GM12865 (cell line): ENCODE results near the gene MBTPS1.

Experiments used
- DNase-seq: peaks from one replicate; pipeline ENCODE4 v3.0.0; 2010; ENCODE audit warnings: low read depth
- H3K4me3 ChIP-seq: 2 replicates; pipeline ENCODE4 v1.5.1; 2011; ENCODE audit warnings: mild to moderate bottlenecking, low read depth, low read length, control low read depth
- CTCF ChIP-seq: IDR thresholded peaks from 2 replicates; pipeline ENCODE4 v1.5.1; 2011; ENCODE audit warnings: low read length, control low read depth, low read depth, inconsistent platforms; ENCODE audit not compliant: insufficient read depth; ENCODE audit errors: missing control alignments

Gene MBTPS1

GRCh38 chr16:84143784-84144199, 27.1 kb upstream of the MBTPS1 start:
- DNase-seq: peak; percentile 30
- TF ChIP-seq CTCF: no peak

DNA sequence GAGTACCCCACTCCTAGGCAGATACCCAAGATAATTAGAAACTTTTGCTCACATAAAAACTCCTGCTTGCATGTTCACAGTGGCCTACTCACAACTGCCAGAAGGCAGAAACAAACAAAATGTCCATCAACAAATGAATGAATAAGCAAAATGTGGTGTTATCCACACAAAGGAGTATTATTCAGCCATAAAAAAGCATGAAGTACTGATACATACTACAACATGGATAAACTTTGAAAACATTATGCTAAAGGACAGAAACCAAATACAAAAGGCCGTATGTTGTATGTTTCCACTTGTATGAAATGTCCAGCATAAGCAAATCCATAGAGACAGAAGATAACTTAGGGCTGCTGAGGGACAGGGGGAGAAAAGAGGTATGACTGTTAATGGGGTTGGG, 26.3 kb upstream of the MBTPS1 start:
- no peak for TF ChIP-seq CTCF
- DNase-seq: no peak
- no peak overlapping the region for H3K4me3 ChIP-seq

More at GRCh38 chr16:84143784-84144199, 27.1 kb upstream of the MBTPS1 start:
- H3K4me3 ChIP-seq: peak overlapping the region; percentile 64

DNA sequence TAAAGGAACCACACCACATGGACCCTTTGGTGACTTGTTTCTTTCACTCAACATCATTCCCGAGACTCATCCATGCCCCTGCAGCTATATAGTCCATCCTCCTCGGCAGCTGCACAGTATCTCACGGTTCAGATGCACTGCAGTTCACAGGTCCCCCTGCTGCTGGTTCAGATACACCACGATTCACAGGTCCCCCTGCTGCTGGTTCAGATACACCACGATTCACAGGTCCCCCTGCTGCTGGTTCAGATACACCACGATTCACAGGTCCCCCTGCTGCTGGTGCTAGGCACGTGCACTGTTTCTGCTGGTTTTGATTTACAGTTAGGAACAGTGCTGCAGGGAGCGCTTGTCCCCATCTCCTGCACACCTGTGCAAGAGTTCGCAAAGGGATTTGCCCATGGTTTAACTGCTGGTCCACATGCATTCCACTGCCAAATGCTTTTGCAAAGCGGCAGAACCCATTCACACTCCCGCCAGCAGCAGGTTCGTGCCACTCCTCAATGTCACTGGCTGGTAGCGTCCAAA, 24.5 kb upstream of the MBTPS1 start:
- peak; percentile 17 for TF ChIP-seq CTCF
- H3K4me3 ChIP-seq: no peak overlapping the region
- peak; percentile 60 for DNase-seq

- no peak overlapping the region for H3K4me3 ChIP-seq
- TF ChIP-seq CTCF: no peak
- no peak for DNase-seq
These were observed 23.0 kb upstream of the MBTPS1 start for GRCh38 chr16:84139628-84140258.

- DNase-seq: peak; percentile 89
- H3K4me3 ChIP-seq: no peak overlapping the region
- no peak for TF ChIP-seq CTCF
These were observed 22.3 kb upstream of the MBTPS1 start for GRCh38 chr16:84138824-84139627.

DNA sequence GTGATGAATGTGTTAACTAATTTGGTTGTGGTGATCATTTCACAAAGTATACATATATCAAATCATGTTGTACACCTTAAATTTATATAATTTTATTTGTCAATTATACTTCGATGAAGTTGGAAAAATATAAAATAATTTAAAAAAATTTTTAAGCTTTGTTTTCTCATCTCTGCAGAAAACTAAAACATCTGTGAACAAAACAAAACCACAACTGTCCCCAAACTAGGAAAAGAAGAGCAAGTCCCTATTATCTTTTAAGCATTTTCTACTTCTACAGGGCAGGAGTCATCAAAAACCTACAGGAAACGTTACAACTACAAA, 21.7 kb upstream of the MBTPS1 start:
- no peak for TF ChIP-seq CTCF
- DNase-seq: no peak
- no peak overlapping the region for H3K4me3 ChIP-seq
